Measurements from ENCODE around the gene PEX16. TPM values are rescaled to one million over a fixed set of nuclear protein-coding genes. Genes with fewer than 3 reads are reported as not detected.

The PEX16 gene
- total RNA-seq, 2 experiments from 2014 or later: 45.9 to 53.9 TPM

DNA sequence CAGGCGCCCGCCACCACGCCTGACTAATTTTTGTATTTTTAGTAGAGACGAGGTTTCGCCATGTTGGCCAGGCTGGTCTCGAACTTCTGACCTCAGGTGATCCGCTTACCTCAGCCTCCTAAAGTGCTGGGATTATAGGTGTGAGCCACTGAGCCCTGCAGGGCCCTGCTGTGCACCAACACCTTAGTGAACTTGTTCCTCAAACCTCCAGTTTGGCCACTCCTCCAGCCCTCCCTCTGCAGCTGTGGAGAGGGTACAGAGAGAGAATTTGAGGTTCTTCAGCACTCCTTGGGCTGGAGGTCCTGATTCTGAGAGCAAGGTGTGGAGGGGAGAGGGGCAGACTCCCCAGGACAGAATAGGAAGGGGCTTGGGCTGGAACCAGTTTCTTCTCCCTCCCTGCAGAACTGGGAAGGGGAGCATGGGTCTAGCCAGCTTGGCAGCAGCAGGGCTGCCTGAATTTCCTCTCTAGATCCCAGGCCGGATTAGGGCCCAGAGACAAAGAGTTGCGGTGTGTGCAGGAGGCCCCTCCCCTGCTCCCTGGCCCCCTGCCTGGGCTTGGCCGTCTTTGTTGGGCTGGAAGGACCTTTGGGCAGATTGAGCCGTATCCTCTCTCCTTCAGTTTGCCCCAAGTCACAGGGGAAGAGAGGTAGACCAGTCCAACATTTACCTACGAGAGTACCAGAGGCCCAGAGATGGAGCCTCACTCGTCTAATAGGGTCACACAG, 2.3 kb upstream of the PEX16 start:
- Mint-ChIP-seq H3K27me3 (peaks cover 19% of the 10 kb centered on the region), H3K4me1 (peaks cover 34% of the 10 kb centered on the region), H3K4me3 (no peak overlapping the region), H3K36me3 (peaks cover 3% of the 10 kb centered on the region), H3K9me3 (ENCODE audit: low read depth) (no peaks in the 10 kb centered on the region), H3K27ac (peak overlapping the region; percentile 94)
- CTCF ChIA-PET: interaction anchor here (0.6 to 1.3 kb wide), 2 partner anchors 110 to 830 kb away, joined by 3 read pairs; no protein-coding TSS in a partner anchor
- DNase-seq (no peak), ATAC-seq (no peak)

- Mint-ChIP-seq H3K4me3 (peak overlapping the region; percentile 92), H3K27me3 (peaks cover 14% of the 10 kb centered on the region), H3K27ac (peak overlapping the region; percentile 94), H3K9me3 (ENCODE audit: low read depth) (no peaks in the 10 kb centered on the region), H3K4me1 (peaks cover 36% of the 10 kb centered on the region), H3K36me3 (peaks cover 6% of the 10 kb centered on the region)
- CTCF ChIA-PET: interaction anchor here (0.6 to 1.7 kb wide), 6 partner anchors 10 to 831 kb away, joined by 3 to 11 read pairs (median 3); no protein-coding TSS in a partner anchor
- DNase-seq (no peak), ATAC-seq (no peak)
Measured at GRCh38 chr11:45918962-45919675, 1.4 kb upstream of the PEX16 start.

DNA sequence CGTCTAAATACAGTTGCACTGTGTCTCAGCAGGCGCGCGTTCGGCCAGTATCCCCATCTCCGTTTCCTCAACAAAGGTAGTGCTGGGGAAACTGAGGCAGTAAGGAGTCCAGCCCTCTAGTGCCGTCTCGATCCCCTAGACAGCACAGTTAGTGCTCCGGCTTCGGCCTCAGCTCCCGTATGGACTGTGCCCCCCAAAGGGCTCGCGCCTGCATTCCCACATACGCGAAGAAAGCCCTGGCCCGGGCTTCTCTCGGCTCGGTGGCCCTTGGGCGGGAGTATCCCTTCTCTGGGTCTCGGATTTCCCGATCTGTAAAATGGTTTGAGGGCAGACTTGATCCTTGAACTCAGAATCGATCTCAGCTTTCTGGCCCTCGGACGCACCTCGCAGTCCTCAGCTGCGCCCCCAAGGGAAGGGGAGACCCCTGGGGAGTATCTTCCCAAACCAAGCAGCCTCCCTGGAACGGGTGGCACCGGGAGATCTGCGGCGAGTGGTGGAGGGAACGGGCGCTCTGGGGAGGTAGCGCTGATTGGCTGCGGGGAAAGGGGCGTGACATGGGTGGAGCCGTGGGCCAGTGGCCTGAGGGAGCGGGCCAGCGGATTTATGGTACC, 759 bp upstream of the PEX16 start:
- H3K9me3 Mint-ChIP-seq (ENCODE audit: low read depth): no peaks in the 10 kb centered on the region
- peak overlapping the region; percentile 92 for H3K4me3 Mint-ChIP-seq
- H3K36me3 Mint-ChIP-seq: peaks cover 8% of the 10 kb centered on the region
- ATAC-seq: peak; percentile 38
- peak; percentile 84 for DNase-seq
- H3K4me1 Mint-ChIP-seq: peaks cover 39% of the 10 kb centered on the region
- CTCF ChIA-PET: interaction anchor here (0.9 to 1.7 kb wide), 7 partner anchors 9 to 390 kb away, joined by 3 to 11 read pairs (median 3); no protein-coding TSS in a partner anchor
- H3K27ac Mint-ChIP-seq: peak overlapping the region; percentile 94
- peaks cover 9% of the 10 kb centered on the region for H3K27me3 Mint-ChIP-seq

DNA sequence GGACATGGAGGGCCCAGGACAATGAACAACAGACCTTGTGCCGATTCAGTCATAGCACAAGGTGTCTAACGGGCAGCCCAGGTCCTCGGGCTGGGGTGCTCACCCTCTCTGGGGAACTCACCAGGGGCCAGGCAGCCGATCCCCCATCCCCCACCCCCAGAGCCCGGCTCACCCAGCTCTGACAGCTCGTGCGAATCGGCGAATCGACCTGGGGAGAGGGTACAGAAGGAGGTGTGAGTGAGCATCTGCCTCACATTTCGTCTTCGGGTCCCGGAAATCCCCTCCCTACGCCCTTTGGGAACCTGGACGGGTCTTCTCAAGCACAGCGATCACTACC, 423 bp downstream of the PEX16 start:
- H3K27me3 Mint-ChIP-seq: peaks cover 6% of the 10 kb centered on the region
- H3K9me3 Mint-ChIP-seq (ENCODE audit: low read depth): no peaks in the 10 kb centered on the region
- peaks cover 8% of the 10 kb centered on the region for H3K36me3 Mint-ChIP-seq
- ATAC-seq (no peak), DNase-seq (no peak)
- CTCF ChIA-PET: interaction anchor here (1.0 to 1.7 kb wide), 3 partner anchors 12 to 89 kb away, joined by 3 to 11 read pairs (median 11); no protein-coding TSS in a partner anchor
- peak overlapping the region; percentile 94 for H3K27ac Mint-ChIP-seq
- peaks cover 39% of the 10 kb centered on the region for H3K4me1 Mint-ChIP-seq
- peak overlapping the region; percentile 92 for H3K4me3 Mint-ChIP-seq

DNA sequence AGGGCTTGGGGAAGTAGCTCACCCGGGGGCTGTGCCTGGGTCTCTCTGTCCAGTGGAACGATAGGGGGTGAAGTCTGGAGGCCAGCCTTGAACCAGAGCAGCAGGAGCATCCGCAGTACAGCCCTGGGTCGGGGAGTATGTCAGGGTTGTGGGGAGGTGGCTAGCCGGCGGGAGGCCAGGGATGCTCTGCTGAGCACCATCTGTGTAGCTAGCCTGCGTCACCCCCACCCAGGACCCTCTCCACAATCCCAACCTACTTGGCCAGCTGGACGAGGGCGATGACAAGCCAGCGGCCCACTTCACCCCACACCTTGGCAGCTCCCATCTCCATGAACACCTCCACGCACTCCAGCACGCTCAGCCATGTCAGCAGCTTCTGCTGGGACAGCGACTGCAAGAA, 2.2 kb downstream of the PEX16 start:
- CTCF ChIA-PET: no interaction called here
- Mint-ChIP-seq H3K4me3 (no peak overlapping the region), H3K9me3 (ENCODE audit: low read depth) (no peaks in the 10 kb centered on the region), H3K27me3 (no peaks in the 10 kb centered on the region), H3K4me1 (peaks cover 39% of the 10 kb centered on the region), H3K27ac (no peak overlapping the region), H3K36me3 (peaks cover 13% of the 10 kb centered on the region)
- DNase-seq: no peak
- ATAC-seq: no peak

DNA sequence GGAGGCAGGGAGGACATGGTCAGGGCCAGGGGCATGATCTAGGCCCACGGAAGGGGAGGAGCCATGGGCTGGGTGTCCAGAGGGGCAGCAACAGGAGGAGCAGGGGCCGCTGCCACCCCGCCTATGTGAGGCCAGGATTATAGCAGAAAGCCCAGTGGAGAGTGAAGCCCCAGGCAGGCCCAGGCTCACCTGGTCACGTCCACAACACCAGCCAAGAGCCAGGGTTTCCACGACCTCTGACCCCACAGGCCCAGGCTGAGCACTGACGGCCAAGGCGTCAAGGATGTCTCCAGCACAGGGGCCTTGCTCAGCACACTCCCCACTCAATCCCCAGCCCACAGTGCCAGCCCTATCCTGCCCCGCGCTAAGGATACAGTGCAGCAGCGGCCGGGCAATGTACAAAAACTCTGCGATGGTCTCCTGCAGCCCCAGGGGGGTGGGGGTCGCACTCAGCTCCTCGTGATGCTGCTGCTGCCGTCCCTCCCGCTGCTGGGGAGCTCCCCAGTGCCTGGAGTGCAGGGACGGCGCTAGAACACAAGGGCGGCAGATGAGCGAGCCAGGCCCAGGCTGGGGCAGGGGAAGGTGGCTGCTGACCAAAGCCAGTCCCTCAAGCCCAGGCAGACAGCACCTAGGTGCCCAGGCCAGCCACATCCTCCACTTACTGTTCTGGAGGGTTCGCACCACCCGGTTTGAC, 3.6 kb downstream of the PEX16 start:
- no peak overlapping the region for H3K27ac Mint-ChIP-seq
- CTCF ChIA-PET: no interaction called here

GRCh38 chr11:45913514-45913913, 4.2 kb downstream of the PEX16 start:
- Mint-ChIP-seq H3K9me3 (ENCODE audit: low read depth) (no peaks in the 10 kb centered on the region), H3K27me3 (no peaks in the 10 kb centered on the region), H3K4me3 (no peak overlapping the region), H3K36me3 (peaks cover 13% of the 10 kb centered on the region), H3K4me1 (peaks cover 27% of the 10 kb centered on the region), H3K27ac (no peak overlapping the region)
- ATAC-seq (no peak), DNase-seq (no peak)
- CTCF ChIA-PET: interaction anchor here (1.5 kb wide), 1 partner anchor 93 kb away, joined by 3 read pairs; no protein-coding TSS in a partner anchor

More for the DNA sequence above, 3.6 kb downstream of the PEX16 start:
- no peak for ATAC-seq
- DNase-seq: no peak
- H3K27me3 Mint-ChIP-seq: no peaks in the 10 kb centered on the region
- no peak overlapping the region for H3K4me3 Mint-ChIP-seq
- H3K9me3 Mint-ChIP-seq (ENCODE audit: low read depth): no peaks in the 10 kb centered on the region
- H3K4me1 Mint-ChIP-seq: peaks cover 32% of the 10 kb centered on the region
- peaks cover 13% of the 10 kb centered on the region for H3K36me3 Mint-ChIP-seq

- H3K36me3 Mint-ChIP-seq: peaks cover 11% of the 10 kb centered on the region
- DNase-seq: no peak
- ATAC-seq: no peak
- H3K4me1 Mint-ChIP-seq: peaks cover 16% of the 10 kb centered on the region
- H3K4me3 Mint-ChIP-seq: no peak overlapping the region
- CTCF ChIA-PET: no interaction called here
- H3K9me3 Mint-ChIP-seq (ENCODE audit: low read depth): no peaks in the 10 kb centered on the region
- H3K27ac Mint-ChIP-seq: no peak overlapping the region
- H3K27me3 Mint-ChIP-seq: no peaks in the 10 kb centered on the region
Measured at GRCh38 chr11:45910623-45911022, 7.1 kb downstream of the PEX16 start.

DNA sequence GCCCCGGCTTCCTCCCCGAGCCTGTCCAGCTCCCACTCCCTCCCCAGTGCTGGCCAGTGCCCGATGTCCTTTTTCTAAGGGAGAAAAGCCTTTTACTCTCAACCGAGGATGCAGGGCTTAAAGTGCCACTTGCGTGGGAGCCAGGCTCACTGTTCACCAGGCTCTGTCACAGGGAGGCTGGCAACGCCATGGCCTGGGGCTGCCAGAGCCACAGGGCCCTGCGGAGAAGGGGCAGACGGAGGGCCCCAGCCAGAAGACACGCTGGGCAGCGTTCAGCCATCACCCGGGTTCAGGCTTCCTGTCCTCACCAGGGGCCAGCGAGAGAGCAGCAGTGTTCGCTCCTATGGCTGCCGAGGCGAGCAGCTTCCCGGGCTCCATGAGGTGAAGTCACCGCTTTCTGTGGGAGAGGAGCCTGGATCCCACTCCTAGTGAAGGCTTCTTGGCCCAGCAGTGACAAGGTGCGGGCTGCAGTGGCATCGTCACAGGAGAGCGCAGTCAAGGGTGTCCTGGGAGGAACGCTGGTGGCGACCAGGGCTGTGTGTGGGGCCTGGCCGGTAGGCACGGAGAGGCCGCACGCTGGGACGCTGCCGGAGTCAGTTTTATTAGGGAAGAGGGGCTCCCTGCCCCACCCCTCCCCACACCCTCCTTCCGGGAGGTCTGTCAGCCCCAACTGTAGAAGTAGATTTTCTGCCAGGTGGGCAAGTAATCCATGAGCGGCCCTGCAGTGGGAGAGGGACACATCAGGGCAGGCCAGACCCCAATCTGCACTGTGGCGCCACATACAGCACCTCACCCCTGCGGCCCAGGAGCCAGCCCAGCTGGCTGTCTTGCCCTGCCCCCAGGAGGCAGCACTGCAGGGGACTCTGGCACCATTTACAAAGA, 7.8 kb downstream of the PEX16 start:
- CTCF ChIA-PET: no interaction called here
- no peaks in the 10 kb centered on the region for H3K27me3 Mint-ChIP-seq
- H3K27ac Mint-ChIP-seq: no peak overlapping the region
- no peak for DNase-seq
- H3K4me3 Mint-ChIP-seq: no peak overlapping the region
- H3K36me3 Mint-ChIP-seq: peaks cover 10% of the 10 kb centered on the region
- no peaks in the 10 kb centered on the region for H3K9me3 Mint-ChIP-seq (ENCODE audit: low read depth)
- peaks cover 10% of the 10 kb centered on the region for H3K4me1 Mint-ChIP-seq
- ATAC-seq: no peak

- no peak for DNase-seq
- H3K27me3 Mint-ChIP-seq: no peaks in the 10 kb centered on the region
- peaks cover 2% of the 10 kb centered on the region for H3K4me1 Mint-ChIP-seq
- no peak overlapping the region for H3K4me3 Mint-ChIP-seq
- H3K27ac Mint-ChIP-seq: no peak overlapping the region
- peaks cover 4% of the 10 kb centered on the region for H3K36me3 Mint-ChIP-seq
- CTCF ChIA-PET: interaction anchor here (0.7 kb wide), 1 partner anchor 57 kb away, joined by 3 read pairs; no protein-coding TSS in a partner anchor
- no peaks in the 10 kb centered on the region for H3K9me3 Mint-ChIP-seq (ENCODE audit: low read depth)
- ATAC-seq: no peak
Measured at GRCh38 chr11:45907911-45908370, 9.7 kb downstream of the PEX16 start.

DNA sequence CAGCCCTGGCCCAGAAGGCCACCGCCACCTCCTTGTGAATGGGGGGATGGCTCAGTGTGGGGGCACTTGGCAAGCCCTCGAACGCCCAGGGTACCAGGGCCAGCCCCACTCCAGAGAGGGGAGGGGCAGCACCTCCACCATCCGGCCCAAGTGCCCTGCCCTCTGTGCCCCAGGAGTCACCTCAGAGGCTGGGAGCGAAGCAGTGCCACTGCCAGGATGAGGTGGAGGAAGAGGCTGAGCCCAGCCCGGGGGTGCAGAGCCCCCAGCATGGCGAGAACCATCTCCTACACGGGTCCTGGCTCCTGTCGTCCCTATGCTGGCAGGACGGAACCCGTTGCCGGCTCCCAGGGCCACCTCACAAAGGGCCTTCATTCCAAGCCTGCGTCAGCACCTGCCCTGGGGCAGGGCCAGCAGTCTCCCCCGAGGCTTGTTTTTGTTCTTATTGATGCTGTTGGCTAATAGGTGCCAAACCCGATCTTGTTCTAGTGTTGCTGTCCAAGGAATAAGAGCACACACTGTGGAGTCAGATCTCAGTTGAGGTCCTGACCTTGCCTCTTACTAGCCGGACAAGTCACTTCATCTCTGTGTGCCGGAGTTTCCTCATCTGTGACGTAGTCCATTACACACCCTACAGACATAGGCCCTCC, 10.6 kb downstream of the PEX16 start, which contains the start of gene FREY1:
Gene FREY1, minus strand, starts transcription at position 307 of the 647 bp plus-strand sequence. Its CDS starts 26 bp downstream, at position 281.
- no peak within 1 kb of the TSS for H3K27ac Mint-ChIP-seq
- H3K4me1 Mint-ChIP-seq: peaks cover 2% of the 10 kb centered on the region
- ATAC-seq (no peak), DNase-seq (no peak)
- H3K36me3 Mint-ChIP-seq: peaks cover 4% of the 10 kb centered on the region
- CTCF ChIA-PET: no interaction called here
- H3K27me3 Mint-ChIP-seq: no peaks in the 10 kb centered on the region
- H3K4me3 Mint-ChIP-seq: no peak within 1 kb of the TSS
- H3K9me3 Mint-ChIP-seq (ENCODE audit: low read depth): no peaks in the 10 kb centered on the region
